SK-N-SH (cell line): ENCODE measurements around the gene HAND1.

ENCODE experiments used
- CHD2 ChIP-seq: fragments of 150-350 bp; IDR thresholded peaks from 2 replicates; pipeline ENCODE4 v1.6.1; 2018; ENCODE audit warnings: low read length; ENCODE audit not compliant: partially characterized antibody
- ELF1 ChIP-seq: IDR thresholded peaks from 2 replicates; pipeline ENCODE4 v1.4.0; 2012
- EP300 ChIP-seq, 2 experiments: IDR thresholded peaks; 2 replicates each; pipeline versions ENCODE4 v1.4.0 to v1.6.1; 2012; ENCODE audit warnings: borderline replicate concordance in 1 of 2, low read depth in 1 of 2, low read length in 1 of 2
- MXI1 ChIP-seq: IDR thresholded peaks from 2 replicates; pipeline ENCODE4 v1.6.1; 2012; ENCODE audit warnings: mild to moderate bottlenecking, low read depth, low read length, improper control_type of control experiment
- SIN3A ChIP-seq: IDR thresholded peaks from 2 replicates; pipeline ENCODE4 v1.6.1; 2012; ENCODE audit warnings: low read depth, mild to moderate bottlenecking, low read length, moderate library complexity, borderline replicate concordance
- TF ChIP-seq, protein P1 (sequence below): fragments of 200-600 bp; sonication (generic); IDR thresholded peaks from 2 replicates; pipeline ENCODE4 v1.6.1; 2017; ENCODE audit warnings: antibody characterized with exemption, mild to moderate bottlenecking, moderate library complexity

- TF ChIP-seq, protein P1, sequence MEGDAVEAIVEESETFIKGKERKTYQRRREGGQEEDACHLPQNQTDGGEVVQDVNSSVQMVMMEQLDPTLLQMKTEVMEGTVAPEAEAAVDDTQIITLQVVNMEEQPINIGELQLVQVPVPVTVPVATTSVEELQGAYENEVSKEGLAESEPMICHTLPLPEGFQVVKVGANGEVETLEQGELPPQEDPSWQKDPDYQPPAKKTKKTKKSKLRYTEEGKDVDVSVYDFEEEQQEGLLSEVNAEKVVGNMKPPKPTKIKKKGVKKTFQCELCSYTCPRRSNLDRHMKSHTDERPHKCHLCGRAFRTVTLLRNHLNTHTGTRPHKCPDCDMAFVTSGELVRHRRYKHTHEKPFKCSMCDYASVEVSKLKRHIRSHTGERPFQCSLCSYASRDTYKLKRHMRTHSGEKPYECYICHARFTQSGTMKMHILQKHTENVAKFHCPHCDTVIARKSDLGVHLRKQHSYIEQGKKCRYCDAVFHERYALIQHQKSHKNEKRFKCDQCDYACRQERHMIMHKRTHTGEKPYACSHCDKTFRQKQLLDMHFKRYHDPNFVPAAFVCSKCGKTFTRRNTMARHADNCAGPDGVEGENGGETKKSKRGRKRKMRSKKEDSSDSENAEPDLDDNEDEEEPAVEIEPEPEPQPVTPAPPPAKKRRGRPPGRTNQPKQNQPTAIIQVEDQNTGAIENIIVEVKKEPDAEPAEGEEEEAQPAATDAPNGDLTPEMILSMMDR: no peak
- no peak for TF ChIP-seq SIN3A
- no peak for TF ChIP-seq ELF1
- peak in 1 of 2 experiments; percentile 99; a peak in 2 of 4 replicates for TF ChIP-seq EP300 (IDR thresholded peaks at IDR 0.05; ENCODE audit: borderline replicate concordance in 1 of 2, low read depth in 1 of 2, low read length in 1 of 2)
- peak; percentile 86 for TF ChIP-seq CHD2
- TF ChIP-seq MXI1: peak; percentile 43; the same call in 1 of the 2 replicates
Observed at GRCh38 chr5:154523709-154524108, 45.7 kb upstream of the HAND1 start.
